ENCODE data around the gene TEAD1. TPM values are rescaled to one million over a fixed set of nuclear protein-coding genes. Genes with fewer than 3 reads are reported as not detected.

TEAD1 gene
- total RNA-seq, 2 experiments from 2014 or later = 0.11 TPM; not detected in 1

GRCh38 chr11:12677131-12677530, 2.9 kb downstream of the TEAD1 start:
- no peak for ATAC-seq (ENCODE audit: poor library complexity)
- Mint-ChIP-seq H3K4me3 (no peak overlapping the region), H3K4me1 (ENCODE audit: low read depth) (peaks cover 16% of the 10 kb centered on the region), H3K27ac (no peak overlapping the region), H3K27me3 (peaks cover 81% of the 10 kb centered on the region), H3K36me3 (ENCODE audit: low read depth) (no peaks in the 10 kb centered on the region), H3K9me3 (no peaks in the 10 kb centered on the region)
- H3K27ac ChIP-seq (ENCODE audit: low read depth in 1 of 2, low read length in 2 of 2) = no peak overlapping the region
- TF ChIP-seq CTCF (IDR thresholded peaks at IDR 0.05) = no peak
- peaks cover 19% of the 10 kb centered on the region for H3K4me1 ChIP-seq (ENCODE audit: insufficient read depth, low read length)
- peaks cover 49 to 85% of the 10 kb centered on the region in 2 experiments for H3K27me3 ChIP-seq (ENCODE audit: control insufficient read depth in 1 of 2, insufficient read depth in 2 of 2, low read length in 2 of 2)
- no peak overlapping the region for H3K4me3 ChIP-seq (ENCODE audit: low read length)
- no peaks in the 10 kb centered on the region for H3K36me3 ChIP-seq (ENCODE audit: insufficient read depth, low read length)
- intact Hi-C loops (cut with DNase I, micrococcal nuclease) = loop anchor here in 1 of 2 experiments (1.0 kb wide), 1 partner anchor 25 kb away; no protein-coding TSS in a partner anchor
- no peak for DNase-seq
- H3K9me3 ChIP-seq (ENCODE audit: control insufficient read depth in 1 of 2, insufficient read depth in 1 of 2, low read length in 2 of 2) = peaks cover 0 to 12% of the 10 kb centered on the region in 2 experiments
- CTCF ChIA-PET = no interaction called here
- POLR2A ChIA-PET = no interaction called here

- CTCF ChIA-PET = interaction anchor here (0.5 kb wide), 1 partner anchor 15 kb away, joined by 3 read pairs; no protein-coding TSS in a partner anchor
These were observed 3.9 kb downstream of the TEAD1 start for GRCh38 chr11:12678092-12678491.

GRCh38 chr11:12678991-12679390, 4.8 kb downstream of the TEAD1 start:
- H3K27me3 Mint-ChIP-seq = peaks cover 85% of the 10 kb centered on the region
- no peak for DNase-seq
- POLR2A ChIA-PET = no interaction called here

More at GRCh38 chr11:12678092-12678491, 3.9 kb downstream of the TEAD1 start:
- H3K4me3 ChIP-seq (ENCODE audit: low read length) = no peak overlapping the region
- intact Hi-C loops (cut with DNase I, micrococcal nuclease) = no loop called here
- H3K4me1 Mint-ChIP-seq (ENCODE audit: low read depth) = peaks cover 16% of the 10 kb centered on the region
- no peak for TF ChIP-seq CTCF (IDR thresholded peaks at IDR 0.05)
- H3K9me3 ChIP-seq (ENCODE audit: control insufficient read depth in 1 of 2, insufficient read depth in 1 of 2, low read length in 2 of 2) = peaks cover 0 to 12% of the 10 kb centered on the region in 2 experiments
- H3K27ac Mint-ChIP-seq = no peak overlapping the region
- H3K4me3 Mint-ChIP-seq = no peak overlapping the region
- ATAC-seq (ENCODE audit: poor library complexity) = no peak
- no peak overlapping the region for H3K27ac ChIP-seq (ENCODE audit: low read depth in 1 of 2, low read length in 2 of 2)
- H3K27me3 Mint-ChIP-seq = peaks cover 83% of the 10 kb centered on the region
- no peaks in the 10 kb centered on the region for H3K36me3 Mint-ChIP-seq (ENCODE audit: low read depth)
- no peak for DNase-seq
- H3K4me1 ChIP-seq (ENCODE audit: insufficient read depth, low read length) = peaks cover 15% of the 10 kb centered on the region
- H3K36me3 ChIP-seq (ENCODE audit: insufficient read depth, low read length) = no peaks in the 10 kb centered on the region
- H3K27me3 ChIP-seq (ENCODE audit: control insufficient read depth in 1 of 2, insufficient read depth in 2 of 2, low read length in 2 of 2) = peaks cover 40 to 87% of the 10 kb centered on the region in 2 experiments
- no peaks in the 10 kb centered on the region for H3K9me3 Mint-ChIP-seq
- POLR2A ChIA-PET = no interaction called here

More at GRCh38 chr11:12678991-12679390, 4.8 kb downstream of the TEAD1 start:
- peaks cover 32 to 85% of the 10 kb centered on the region in 2 experiments for H3K27me3 ChIP-seq (ENCODE audit: control insufficient read depth in 1 of 2, insufficient read depth in 2 of 2, low read length in 2 of 2)
- intact Hi-C loops (cut with DNase I, micrococcal nuclease) = no loop called here
- H3K27ac ChIP-seq (ENCODE audit: low read depth in 1 of 2, low read length in 2 of 2) = no peak overlapping the region
- Mint-ChIP-seq H3K9me3 (no peaks in the 10 kb centered on the region), H3K4me1 (ENCODE audit: low read depth) (peaks cover 10% of the 10 kb centered on the region), H3K27ac (no peak overlapping the region), H3K4me3 (no peak overlapping the region), H3K36me3 (ENCODE audit: low read depth) (no peaks in the 10 kb centered on the region)
- H3K9me3 ChIP-seq (ENCODE audit: control insufficient read depth in 1 of 2, insufficient read depth in 1 of 2, low read length in 2 of 2) = peaks cover 0 to 7% of the 10 kb centered on the region in 2 experiments
- H3K36me3 ChIP-seq (ENCODE audit: insufficient read depth, low read length) = no peaks in the 10 kb centered on the region
- no peak for TF ChIP-seq CTCF (IDR thresholded peaks at IDR 0.05)
- CTCF ChIA-PET = no interaction called here
- ATAC-seq (ENCODE audit: poor library complexity) = no peak
- H3K4me3 ChIP-seq (ENCODE audit: low read length) = no peak overlapping the region
- H3K4me1 ChIP-seq (ENCODE audit: insufficient read depth, low read length) = peaks cover 6% of the 10 kb centered on the region
